Liver (tissue), 9 donors: ENCODE results near the gene SLC39A3. TPM values are rescaled to one million over a fixed set of nuclear protein-coding genes. Genes with fewer than 3 reads are reported as not detected.

ENCODE experiments used
- DNase-seq: peaks from one replicate; pipeline ENCODE4 v3.0.0-alpha.2; 2017; ENCODE audit warnings: low spot score
- H3K27ac ChIP-seq, 2 donors: one replicate each; pipeline ENCODE4 v1.7.0; 2013; ENCODE audit warnings: inconsistent platforms in 2 of 2, low read length in 2 of 2, control low read depth in 1 of 2, low read depth in 1 of 2, mild to moderate bottlenecking in 1 of 2
- H3K27me3 ChIP-seq, 4 donors: one replicate each; pipeline versions ENCODE4 v1.6.1 to v1.7.0; 2013; ENCODE audit warnings: low read length in 3 of 4, inconsistent platforms in 1 of 4, mild to moderate bottlenecking in 1 of 4, moderate library complexity in 1 of 4; ENCODE audit not compliant: control insufficient read depth in 4 of 4, insufficient read depth in 4 of 4
- H3K36me3 ChIP-seq, 4 donors: one replicate each; pipeline versions ENCODE4 v1.6.1 to v1.7.0; 2013; ENCODE audit warnings: low read length in 3 of 4, mild to moderate bottlenecking in 3 of 4, low read depth in 1 of 4, moderate library complexity in 1 of 4; ENCODE audit not compliant: control insufficient read depth in 4 of 4, insufficient read depth in 3 of 4
- H3K4me1 ChIP-seq, 4 donors: one replicate each; pipeline versions ENCODE4 v1.6.1 to v1.7.0; 2013; ENCODE audit warnings: low read length in 3 of 4, mild to moderate bottlenecking in 3 of 4, moderate library complexity in 1 of 4; ENCODE audit not compliant: control insufficient read depth in 4 of 4, insufficient read depth in 4 of 4
- H3K4me3 ChIP-seq, 3 donors: one replicate each; pipeline versions ENCODE4 v1.6.1 to v1.7.0; 2013; ENCODE audit warnings: low read length in 3 of 3, control low read depth in 1 of 3, low read depth in 1 of 3, mild to moderate bottlenecking in 1 of 3
- H3K9ac ChIP-seq, 2 donors: one replicate each; pipeline ENCODE4 v1.7.0; 2013; ENCODE audit warnings: low read length in 2 of 2, mild to moderate bottlenecking in 2 of 2, moderate library complexity in 2 of 2, control low read depth in 1 of 2, low read depth in 1 of 2
- H3K9me3 ChIP-seq, 4 donors: one replicate each; pipeline versions ENCODE4 v1.6.1 to v1.7.0; 2013; ENCODE audit warnings: low read length in 3 of 4; ENCODE audit not compliant: control insufficient read depth in 4 of 4
- CTCF ChIP-seq: fragments of 150-350 bp; IDR thresholded peaks from 2 replicates; pipeline ENCODE4 v1.5.1; 2017; ENCODE audit warnings: improper control_type of control experiment, low read depth, low read length; ENCODE audit not compliant: missing input control
- EGR1 ChIP-seq, 2 donors: IDR thresholded peaks; 2 replicates each; pipeline ENCODE4 v1.6.1; 2016 to 2018; ENCODE audit warnings: antibody characterized with exemption in 2 of 2, low read depth in 2 of 2
- FOXA1 ChIP-seq: IDR thresholded peaks from 2 replicates; pipeline ENCODE4 v1.6.1; 2016; ENCODE audit warnings: antibody characterized with exemption
- FOXA2 ChIP-seq: IDR thresholded peaks from 2 replicates; pipeline ENCODE4 v1.6.1; 2016; ENCODE audit warnings: antibody characterized with exemption
- GABPA ChIP-seq, 2 donors: IDR thresholded peaks in 1 of 2; conservative IDR thresholded peaks in 1 of 2; 2 replicates each; pipeline ENCODE4 v1.6.1; 2016; ENCODE audit warnings: antibody characterized with exemption in 2 of 2, mild to moderate bottlenecking in 1 of 2, moderate library complexity in 1 of 2
- HNF4A ChIP-seq, 2 donors: conservative IDR thresholded peaks; 2 replicates each; pipeline ENCODE4 v1.6.1; 2016; ENCODE audit warnings: antibody characterized with exemption in 2 of 2, mild to moderate bottlenecking in 2 of 2
- HNF4G ChIP-seq: IDR thresholded peaks from 2 replicates; pipeline ENCODE4 v1.6.1; 2016; ENCODE audit warnings: antibody characterized with exemption
- JUND ChIP-seq, 2 donors: IDR thresholded peaks; 2 replicates each; pipeline ENCODE4 v1.6.1; 2016; ENCODE audit warnings: antibody characterized with exemption in 2 of 2
- MAX ChIP-seq: IDR thresholded peaks from 2 replicates; pipeline ENCODE4 v1.6.1; 2016; ENCODE audit warnings: antibody characterized with exemption
- RAD21 ChIP-seq, 2 donors: IDR thresholded peaks; 2 replicates each; pipeline ENCODE4 v1.6.1; 2016; ENCODE audit warnings: antibody characterized with exemption in 2 of 2, mild to moderate bottlenecking in 2 of 2
- REST ChIP-seq: IDR thresholded peaks from 2 replicates; pipeline ENCODE4 v1.6.1; 2016; ENCODE audit warnings: antibody characterized with exemption, mild to moderate bottlenecking
- RXRA ChIP-seq, 2 donors: IDR thresholded peaks; 2 replicates each; pipeline ENCODE4 v1.6.1; 2017 to 2018; ENCODE audit warnings: antibody characterized with exemption in 2 of 2, mild to moderate bottlenecking in 1 of 2
- SP1 ChIP-seq: IDR thresholded peaks from 2 replicates; pipeline ENCODE4 v1.6.1; 2018; ENCODE audit warnings: antibody characterized with exemption, mild to moderate bottlenecking
- TAF1 ChIP-seq: conservative IDR thresholded peaks from 2 replicates; pipeline ENCODE4 v1.6.1; 2016; ENCODE audit warnings: antibody characterized with exemption, mild to moderate bottlenecking
- ZBTB33 ChIP-seq: IDR thresholded peaks from 2 replicates; pipeline ENCODE4 v1.6.1; 2016; ENCODE audit warnings: antibody characterized with exemption
- WGBS: extraction: QIAGEN DNeasy Blood & Tissue Kit; methylation state at CpG from one replicate; pipeline ENCODE4 v1.1.7; 2013; 5-methylcytosine and 5-hydroxymethylcytosine counted together
- polyA plus RNA-seq, 2 donors: library from polyadenylated mRNA; stranded (reverse) in 1 of 2; unstranded in 1 of 2; fragments of 200-250 nt in 1 of 2; fragments of >200 nt in 1 of 2; fragmentation: Nextera tagmentation in 1 of 2; extraction: Ambion mirVana in 1 of 2; gene quantifications; one replicate each; pipeline versions ENCODE4 v1.2.1 to v1.2.3, GENCODE V29; 2013 to 2015
- total RNA-seq, 2 donors: library from RNA; depleted of rRNA; stranded (reverse); fragments of >200 nt; gene quantifications; one replicate each; pipeline ENCODE4 v1.2.3, GENCODE V29; 2014
- TF ChIP-seq, protein P1 (sequence below): IDR thresholded peaks from 2 replicates; pipeline ENCODE4 v1.6.1; 2016; ENCODE audit warnings: antibody characterized with exemption
- donor health status: healthy.
- donor health status: healthy.
- donor health status: healthy.
- donor health status: healthy.
- donor health status: healthy.

SLC39A3 gene
- total and polyA plus RNA-seq, 4 donors: 19.8 to 29.0 (median 24.2) TPM

DNA sequence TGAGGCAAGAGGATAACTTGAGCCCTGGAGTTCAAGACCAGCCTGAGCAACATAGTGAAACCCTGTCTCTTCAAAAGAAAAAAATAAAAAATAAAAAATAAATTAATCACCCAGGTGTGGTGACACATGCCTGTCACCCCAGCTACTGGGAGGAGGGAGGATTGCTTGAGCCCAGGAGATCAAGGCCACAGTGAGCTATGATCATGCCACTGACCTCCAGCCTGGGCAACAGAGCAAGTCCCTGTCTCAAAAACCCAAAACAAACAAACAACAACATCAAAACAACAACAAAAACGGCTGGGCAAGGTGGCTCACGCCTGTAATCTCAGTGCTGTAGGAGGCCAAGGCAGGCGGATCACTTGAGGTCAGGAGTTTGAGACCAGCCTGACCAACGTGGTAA lies 4.3 kb upstream of the SLC39A3 start:
- no peak overlapping the region for H3K4me3 ChIP-seq
- DNase-seq: no peak
- H3K9ac ChIP-seq: no peak overlapping the region
- H3K9me3 ChIP-seq: no peaks in the 10 kb centered on the region
- TF ChIP-seq FOXA1 (no peak), HNF4G (no peak), JUND (IDR thresholded peaks at IDR 0.05) (no peak), TAF1 (no peak), CTCF (no peak), ZBTB33 (no peak), RAD21 (IDR thresholded peaks at IDR 0.05) (no peak), HNF4A (conservative IDR thresholded peaks at IDR 0.05) (no peak), FOXA2 (no peak)
- no peaks in the 10 kb centered on the region for H3K27me3 ChIP-seq
- 38% methylated on average over 4 of the region's 4 CpGs for WGBS
- H3K4me1 ChIP-seq: peaks cover 2 to 7% (median 3%) of the 10 kb centered on the region in 4 donors
- H3K27ac ChIP-seq: no peak overlapping the region
- H3K36me3 ChIP-seq: no peaks in the 10 kb centered on the region

DNA sequence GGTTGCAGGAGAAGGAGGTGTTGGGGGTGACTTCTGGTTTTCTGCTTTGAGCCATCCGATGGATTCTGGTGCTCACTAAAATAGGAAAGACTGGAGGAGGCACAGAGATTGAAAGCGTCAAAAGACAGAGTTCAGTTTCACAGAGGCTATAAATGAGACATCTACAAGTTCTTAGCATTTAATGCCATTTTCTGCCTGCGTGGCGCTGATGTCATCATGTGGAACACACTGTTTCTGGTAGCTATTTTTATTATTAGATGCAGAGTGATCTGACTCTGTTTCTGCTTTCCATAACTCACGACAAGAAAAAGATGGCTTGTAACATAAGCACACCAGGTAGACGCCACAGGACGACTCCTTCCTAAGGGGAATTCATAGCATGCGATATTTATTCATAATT lies 3.3 kb upstream of the SLC39A3 start:
- H3K27me3 ChIP-seq: no peaks in the 10 kb centered on the region
- 63% methylated on average over 8 of the region's 8 CpGs for WGBS
- no peaks in the 10 kb centered on the region for H3K36me3 ChIP-seq
- DNase-seq: no peak
- no peaks in the 10 kb centered on the region for H3K9me3 ChIP-seq
- H3K27ac ChIP-seq: no peak overlapping the region
- no peak overlapping the region for H3K4me3 ChIP-seq
- TF ChIP-seq HNF4G: no peak
- no peak for TF ChIP-seq SP1
- TF ChIP-seq JUND (IDR thresholded peaks at IDR 0.05): no peak
- no peak for TF ChIP-seq ZBTB33
- TF ChIP-seq, protein P1, sequence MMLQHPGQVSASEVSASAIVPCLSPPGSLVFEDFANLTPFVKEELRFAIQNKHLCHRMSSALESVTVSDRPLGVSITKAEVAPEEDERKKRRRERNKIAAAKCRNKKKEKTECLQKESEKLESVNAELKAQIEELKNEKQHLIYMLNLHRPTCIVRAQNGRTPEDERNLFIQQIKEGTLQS: no peak
- TF ChIP-seq EGR1 (IDR thresholded peaks at IDR 0.05; ENCODE audit: low read depth in 2 of 2): no peak
- no peak for TF ChIP-seq CTCF
- no peak for TF ChIP-seq MAX
- TF ChIP-seq HNF4A (conservative IDR thresholded peaks at IDR 0.05): no peak
- no peak for TF ChIP-seq GABPA (IDR thresholded peaks at IDR 0.05 in 1 of 2, conservative IDR thresholded peaks at IDR 0.05 in 1 of 2)
- TF ChIP-seq TAF1: no peak
- TF ChIP-seq RXRA (IDR thresholded peaks at IDR 0.05): no peak
- TF ChIP-seq FOXA2: no peak
- no peak for TF ChIP-seq REST
- TF ChIP-seq FOXA1: no peak
- peaks cover 4 to 10% (median 8%) of the 10 kb centered on the region in 4 donors for H3K4me1 ChIP-seq
- no peak overlapping the region for H3K9ac ChIP-seq
